Measurements from ENCODE around the gene TEX48.

TEX48 gene

GRCh38 chr9:114655689-114656088 lies 26.3 kb downstream of the TEX48 start:
- TF ChIP-seq ZFX (IDR thresholded peaks at IDR 0.05; ENCODE audit: borderline replicate concordance): no peak
- TF ChIP-seq, protein P1, sequence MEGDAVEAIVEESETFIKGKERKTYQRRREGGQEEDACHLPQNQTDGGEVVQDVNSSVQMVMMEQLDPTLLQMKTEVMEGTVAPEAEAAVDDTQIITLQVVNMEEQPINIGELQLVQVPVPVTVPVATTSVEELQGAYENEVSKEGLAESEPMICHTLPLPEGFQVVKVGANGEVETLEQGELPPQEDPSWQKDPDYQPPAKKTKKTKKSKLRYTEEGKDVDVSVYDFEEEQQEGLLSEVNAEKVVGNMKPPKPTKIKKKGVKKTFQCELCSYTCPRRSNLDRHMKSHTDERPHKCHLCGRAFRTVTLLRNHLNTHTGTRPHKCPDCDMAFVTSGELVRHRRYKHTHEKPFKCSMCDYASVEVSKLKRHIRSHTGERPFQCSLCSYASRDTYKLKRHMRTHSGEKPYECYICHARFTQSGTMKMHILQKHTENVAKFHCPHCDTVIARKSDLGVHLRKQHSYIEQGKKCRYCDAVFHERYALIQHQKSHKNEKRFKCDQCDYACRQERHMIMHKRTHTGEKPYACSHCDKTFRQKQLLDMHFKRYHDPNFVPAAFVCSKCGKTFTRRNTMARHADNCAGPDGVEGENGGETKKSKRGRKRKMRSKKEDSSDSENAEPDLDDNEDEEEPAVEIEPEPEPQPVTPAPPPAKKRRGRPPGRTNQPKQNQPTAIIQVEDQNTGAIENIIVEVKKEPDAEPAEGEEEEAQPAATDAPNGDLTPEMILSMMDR (IDR thresholded peaks at IDR 0.05): no peak
- H3K27ac ChIP-seq: no peak overlapping the region

GRCh38 chr9:114653556-114654159 lies 28.3 kb downstream of the TEX48 start:
- no peak overlapping the region for H3K27ac ChIP-seq
- TF ChIP-seq, protein P1 (IDR thresholded peaks at IDR 0.05): peak; percentile 92
- no peak for TF ChIP-seq ZFX (IDR thresholded peaks at IDR 0.05; ENCODE audit: borderline replicate concordance)

GRCh38 chr9:114652776-114653555 lies 29.0 kb downstream of the TEX48 start:
- TF ChIP-seq, protein P1 (IDR thresholded peaks at IDR 0.05): no peak
- TF ChIP-seq ZFX (IDR thresholded peaks at IDR 0.05; ENCODE audit: borderline replicate concordance): no peak
- no peak overlapping the region for H3K27ac ChIP-seq

- no peak for TF ChIP-seq ZFX (IDR thresholded peaks at IDR 0.05; ENCODE audit: borderline replicate concordance)
- TF ChIP-seq, protein P1 (IDR thresholded peaks at IDR 0.05): no peak
- H3K27ac ChIP-seq: no peak overlapping the region
Observed at GRCh38 chr9:114643896-114644295, 38.1 kb downstream of the TEX48 start.

GRCh38 chr9:114643001-114643400 lies 39.0 kb downstream of the TEX48 start:
- H3K27ac ChIP-seq: no peak overlapping the region
- TF ChIP-seq ZFX (IDR thresholded peaks at IDR 0.05; ENCODE audit: borderline replicate concordance): no peak
- TF ChIP-seq, protein P1 (IDR thresholded peaks at IDR 0.05): no peak

DNA sequence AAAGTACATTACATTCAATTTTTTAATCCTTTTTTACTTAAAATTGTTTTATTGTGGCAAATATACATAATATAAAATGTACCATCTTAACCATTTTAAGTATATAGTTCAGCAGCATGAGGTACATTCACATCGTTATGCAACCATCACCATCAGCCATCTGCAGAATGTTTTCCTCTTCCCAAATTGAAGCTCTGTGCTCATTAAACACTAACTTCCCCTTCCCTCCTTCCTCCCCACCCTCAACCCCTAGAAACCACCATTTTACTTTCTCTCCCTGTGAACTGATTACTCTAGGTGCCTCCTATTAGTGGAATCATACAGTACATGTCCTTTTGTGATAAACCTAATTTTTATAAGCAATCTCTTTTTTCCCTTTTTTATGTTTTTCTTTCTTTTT lies 40.0 kb downstream of the TEX48 start:
- TF ChIP-seq, protein P1 (IDR thresholded peaks at IDR 0.05): no peak
- no peak for TF ChIP-seq ZFX (IDR thresholded peaks at IDR 0.05; ENCODE audit: borderline replicate concordance)
- H3K27ac ChIP-seq: no peak overlapping the region

DNA sequence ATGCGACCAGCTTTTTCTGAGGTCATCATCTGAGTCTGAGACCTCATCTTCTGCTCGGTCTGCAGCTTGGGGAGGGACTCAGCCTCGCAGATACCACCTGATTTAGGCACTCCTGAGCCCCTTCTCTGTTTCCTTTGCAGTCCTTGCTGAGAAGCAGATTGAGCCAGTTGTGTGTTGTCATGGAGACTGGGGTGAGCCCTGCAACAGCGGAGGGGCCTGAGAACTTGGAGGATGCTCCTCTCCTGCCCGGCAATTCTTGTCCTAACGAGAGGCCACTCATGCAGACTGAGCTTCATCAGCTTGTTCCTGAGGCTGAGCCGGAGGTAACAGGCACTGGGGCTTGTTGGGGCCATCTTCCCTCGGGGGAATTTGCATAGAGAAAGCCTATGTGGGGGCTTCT lies 43.6 kb downstream of the TEX48 start:
- TF ChIP-seq, protein P1 (IDR thresholded peaks at IDR 0.05): no peak
- TF ChIP-seq ZFX (IDR thresholded peaks at IDR 0.05; ENCODE audit: borderline replicate concordance): no peak

More for the DNA sequence above, 43.6 kb downstream of the TEX48 start:
- H3K27ac ChIP-seq: no peak overlapping the region
